Measurements from ENCODE around the gene SLC12A9. TPM values are rescaled to one million over a fixed set of nuclear protein-coding genes. Genes with fewer than 3 reads are reported as not detected.

Gene SLC12A9
- polyA plus RNA-seq, 1 experiment: 23.1 TPM

- Histone ChIP-seq H3K27me3 (ENCODE audit: control insufficient read depth, insufficient read depth, low read length) (no peaks in the 10 kb centered on the region), H3K36me3 (ENCODE audit: control insufficient read depth, insufficient read depth, low read length) (no peaks in the 10 kb centered on the region), H3K4me3 (ENCODE audit: low read depth, low read length) (no peak overlapping the region)
- no peak for TF ChIP-seq CTCF (IDR thresholded peaks at IDR 0.05; ENCODE audit: insufficient read depth, low read depth, low read length)
- no peak for DNase-seq (ENCODE audit: low read depth)
- ChIA-PET POLR2A (no interaction called here), CTCF (interaction anchor here (1.2 to 6.5 kb wide), 3 partner anchors 20 to 126 kb away, joined by 4 to 42 read pairs (median 17); partner anchors contain the start of genes POP7 and SLC12A9)
Observed at GRCh38 chr7:100832281-100832633, 20.3 kb upstream of the SLC12A9 start.

- Histone ChIP-seq H3K4me3 (ENCODE audit: low read depth, low read length) (no peak overlapping the region), H3K36me3 (ENCODE audit: control insufficient read depth, insufficient read depth, low read length) (no peaks in the 10 kb centered on the region), H3K27me3 (ENCODE audit: control insufficient read depth, insufficient read depth, low read length) (no peaks in the 10 kb centered on the region)
- POLR2A ChIA-PET: no interaction called here
- DNase-seq (ENCODE audit: low read depth): no peak
- CTCF ChIA-PET: interaction anchor here (0.8 to 3.1 kb wide), 4 partner anchors 8 to 117 kb away, joined by 3 to 13 read pairs (median 5); partner anchors contain the start of gene SLC12A9
- no peak for TF ChIP-seq CTCF (IDR thresholded peaks at IDR 0.05; ENCODE audit: insufficient read depth, low read depth, low read length)
Observed at GRCh38 chr7:100835903-100836811, 16.4 kb upstream of the SLC12A9 start.

- no peak for DNase-seq (ENCODE audit: low read depth)
- TF ChIP-seq CTCF (IDR thresholded peaks at IDR 0.05; ENCODE audit: insufficient read depth, low read depth, low read length): no peak
- ChIA-PET CTCF (interaction anchor here (0.8 to 3.1 kb wide), 3 partner anchors 8 to 37 kb away, joined by 3 to 13 read pairs (median 7); partner anchors contain the start of gene SLC12A9), POLR2A (no interaction called here)
- no peaks in the 10 kb centered on the region for H3K27me3 ChIP-seq (ENCODE audit: control insufficient read depth, insufficient read depth, low read length)
- no peaks in the 10 kb centered on the region for H3K36me3 ChIP-seq (ENCODE audit: control insufficient read depth, insufficient read depth, low read length)
- peak overlapping the region; percentile 32; the same call in 1 of the 2 replicates for H3K4me3 ChIP-seq (ENCODE audit: low read depth, low read length)
Observed at GRCh38 chr7:100836812-100837098, 15.8 kb upstream of the SLC12A9 start.

GRCh38 chr7:100837099-100837836, 15.2 kb upstream of the SLC12A9 start:
- ChIA-PET CTCF (interaction anchor here (0.8 to 3.1 kb wide), 3 partner anchors 9 to 38 kb away, joined by 3 to 13 read pairs (median 7); partner anchors contain the start of gene SLC12A9), POLR2A (no interaction called here)
- peak overlapping the region; percentile 32 for H3K4me3 ChIP-seq (ENCODE audit: low read depth, low read length)
- DNase-seq (ENCODE audit: low read depth): peak; percentile 44
- TF ChIP-seq CTCF (IDR thresholded peaks at IDR 0.05; ENCODE audit: insufficient read depth, low read depth, low read length): no peak
- H3K27me3 ChIP-seq (ENCODE audit: control insufficient read depth, insufficient read depth, low read length): no peaks in the 10 kb centered on the region
- no peaks in the 10 kb centered on the region for H3K36me3 ChIP-seq (ENCODE audit: control insufficient read depth, insufficient read depth, low read length)

- Histone ChIP-seq H3K36me3 (ENCODE audit: control insufficient read depth, insufficient read depth, low read length) (no peaks in the 10 kb centered on the region), H3K27me3 (ENCODE audit: control insufficient read depth, insufficient read depth, low read length) (no peaks in the 10 kb centered on the region), H3K4me3 (ENCODE audit: low read depth, low read length) (no peak overlapping the region)
- ChIA-PET POLR2A (no interaction called here), CTCF (no interaction called here)
- no peak for TF ChIP-seq CTCF (IDR thresholded peaks at IDR 0.05; ENCODE audit: insufficient read depth, low read depth, low read length)
- no peak for DNase-seq (ENCODE audit: low read depth)
Observed at GRCh38 chr7:100839361-100839760, 13.2 kb upstream of the SLC12A9 start.

Data from BJ (cell line).